Activated CD4-positive, alpha-beta memory T cell treated with anti-CD3 and anti-CD28 coated beads, Interleukin-2, amount 10 ng/mL, durations not matched to agents 7 days and 5 days (primary cell): Measurements from ENCODE around the gene NFKBIB. TPM values are rescaled to one million over a fixed set of nuclear protein-coding genes. Genes with fewer than 3 reads are reported as not detected.
"Not testable (repeated sequence)": the region's sequence is repeated elsewhere in the genome, so short reads cannot be mapped to it uniquely, and the experiment has no call there.

ENCODE experiments used
- CTCF ChIA-PET: fragments of 350-600 bp; sonication (Branson Sonifier 250); formaldehyde crosslinking; loops from one replicate; lab custom pipeline; 2021; ENCODE audit warnings: antibody characterized with exemption, inconsistent platforms; lab: Charles Lee
- POLR2A ChIA-PET: fragments of 350-600 bp; sonication (Branson Sonifier 250); formaldehyde crosslinking; loops from one replicate; lab custom pipeline; 2021; ENCODE audit warnings: antibody characterized with exemption; lab: Charles Lee
- DNase-seq: peaks from one replicate; pipeline ENCODE4 v3.0.0-alpha.2; 2020
- H3K27ac Mint-ChIP-seq: one replicate; pipeline ENCODE4 v1.8.0; 2021; ENCODE audit warnings: mild to moderate bottlenecking, mixed read lengths
- H3K27me3 Mint-ChIP-seq: one replicate; pipeline ENCODE4 v1.8.0; 2021; ENCODE audit warnings: mixed read lengths
- H3K36me3 Mint-ChIP-seq: one replicate; pipeline ENCODE4 v1.8.0; 2021; ENCODE audit warnings: low read depth, mixed read lengths
- H3K4me1 Mint-ChIP-seq: one replicate; pipeline ENCODE4 v1.8.0; 2021; ENCODE audit warnings: mixed read lengths
- H3K4me3 Mint-ChIP-seq: one replicate; pipeline ENCODE4 v1.8.0; 2021; ENCODE audit warnings: mild to moderate bottlenecking, mixed read lengths
- H3K9me3 Mint-ChIP-seq: one replicate; pipeline ENCODE4 v1.8.0; 2021; ENCODE audit warnings: mixed read lengths
- total RNA-seq, 2 experiments: library from RNA; stranded (reverse); gene quantifications; one replicate each; pipeline ENCODE4 v1.2.3, GENCODE V29; 2021

Gene NFKBIB
- total RNA-seq, 2 experiments from 2014 or later: 40.2 to 40.8 TPM

DNA sequence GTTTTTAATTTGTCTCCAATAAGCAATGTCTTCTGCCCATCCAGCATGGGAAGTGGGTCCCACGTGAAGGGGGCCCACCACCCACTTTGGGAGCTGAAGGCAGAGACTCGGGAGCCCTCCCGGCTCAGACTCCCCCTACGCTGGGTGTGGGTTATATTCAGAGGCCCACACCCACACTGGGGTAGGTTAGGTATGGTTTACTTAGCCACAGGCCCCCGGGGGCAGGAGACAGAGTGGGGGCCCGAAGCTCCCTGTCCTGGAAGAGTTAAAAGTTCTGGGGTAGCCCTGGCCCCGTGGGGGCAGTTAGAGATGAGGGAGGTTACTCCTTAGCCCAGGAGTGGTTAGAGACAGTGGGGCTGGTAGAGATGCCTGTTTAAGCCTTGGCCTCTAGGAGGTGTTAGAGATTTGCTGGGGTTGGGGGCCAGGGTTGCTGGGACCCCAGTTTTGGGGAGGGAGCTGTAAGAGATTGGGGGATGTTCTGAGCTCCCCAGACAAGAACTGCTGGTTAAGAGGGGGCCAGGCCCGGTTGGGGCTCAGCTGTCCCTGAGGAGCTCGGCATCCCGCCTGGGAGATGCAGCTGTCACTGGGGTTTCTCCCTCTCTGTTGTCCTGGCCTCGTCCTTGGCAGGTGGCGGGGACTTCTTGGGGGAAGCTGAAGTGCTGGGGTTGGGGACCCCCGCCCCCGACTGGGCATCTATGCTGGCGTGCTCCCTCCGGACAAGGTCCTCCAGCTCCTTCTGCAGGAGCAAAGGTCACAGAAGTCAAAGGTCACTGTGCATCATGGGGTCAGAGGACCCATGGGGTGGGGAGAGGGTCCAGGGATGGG is 21.0 kb upstream of the NFKBIB start:
- peak overlapping the region; percentile 98 for H3K27ac Mint-ChIP-seq
- ChIA-PET POLR2A (interaction anchor here (0.6 to 5.7 kb wide), 21 partner anchors 8 to 484 kb away, joined by 3 to 46 read pairs (median 10); partner anchors contain the start of genes ACTN4, ECH1, EIF3K and HNRNPL), CTCF (interaction anchor here (0.6 to 6.0 kb wide), 11 partner anchors 8 to 664 kb away, joined by 3 to 53 read pairs (median 5); partner anchors contain the start of genes MRPS12, PSMD8 and SARS2)
- DNase-seq: no peak
- peaks cover 23% of the 10 kb centered on the region for H3K36me3 Mint-ChIP-seq
- peak overlapping the region; percentile 87 for H3K4me3 Mint-ChIP-seq
- H3K9me3 Mint-ChIP-seq: no peaks in the 10 kb centered on the region
- H3K4me1 Mint-ChIP-seq: peaks cover 38% of the 10 kb centered on the region
- H3K27me3 Mint-ChIP-seq: no peaks in the 10 kb centered on the region

DNA sequence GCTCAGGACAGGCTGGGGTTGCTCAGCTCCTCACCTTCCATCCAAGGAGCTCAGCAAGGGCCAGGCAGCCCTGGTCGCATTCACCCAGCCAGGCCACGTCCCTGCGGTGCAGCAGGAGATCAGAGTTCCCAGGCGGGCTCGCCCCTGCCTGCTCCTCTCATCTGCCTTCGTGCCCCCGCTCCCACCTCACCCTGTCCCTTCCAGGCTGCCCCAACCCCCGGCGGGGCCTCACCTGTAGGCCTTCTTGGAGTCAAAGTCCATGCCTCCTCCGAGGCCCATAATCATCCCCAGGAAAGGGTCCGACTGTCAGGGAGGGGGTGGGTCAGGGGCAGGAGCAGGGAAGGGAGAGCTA is 20.4 kb upstream of the NFKBIB start:
- peaks cover 23% of the 10 kb centered on the region for H3K36me3 Mint-ChIP-seq
- peaks cover 38% of the 10 kb centered on the region for H3K4me1 Mint-ChIP-seq
- no peak for DNase-seq
- no peaks in the 10 kb centered on the region for H3K27me3 Mint-ChIP-seq
- ChIA-PET CTCF (interaction anchor here (0.6 to 6.0 kb wide), 6 partner anchors 8 to 663 kb away, joined by 4 to 53 read pairs (median 10); partner anchors contain the start of genes MRPS12 and SARS2), POLR2A (interaction anchor here (0.9 to 5.7 kb wide), 13 partner anchors 8 to 261 kb away, joined by 4 to 46 read pairs (median 15); partner anchors contain the start of genes ECH1, EIF3K, HNRNPL and MAP4K1)
- H3K9me3 Mint-ChIP-seq: no peaks in the 10 kb centered on the region
- no peak overlapping the region for H3K4me3 Mint-ChIP-seq
- H3K27ac Mint-ChIP-seq: peak overlapping the region; percentile 98

DNA sequence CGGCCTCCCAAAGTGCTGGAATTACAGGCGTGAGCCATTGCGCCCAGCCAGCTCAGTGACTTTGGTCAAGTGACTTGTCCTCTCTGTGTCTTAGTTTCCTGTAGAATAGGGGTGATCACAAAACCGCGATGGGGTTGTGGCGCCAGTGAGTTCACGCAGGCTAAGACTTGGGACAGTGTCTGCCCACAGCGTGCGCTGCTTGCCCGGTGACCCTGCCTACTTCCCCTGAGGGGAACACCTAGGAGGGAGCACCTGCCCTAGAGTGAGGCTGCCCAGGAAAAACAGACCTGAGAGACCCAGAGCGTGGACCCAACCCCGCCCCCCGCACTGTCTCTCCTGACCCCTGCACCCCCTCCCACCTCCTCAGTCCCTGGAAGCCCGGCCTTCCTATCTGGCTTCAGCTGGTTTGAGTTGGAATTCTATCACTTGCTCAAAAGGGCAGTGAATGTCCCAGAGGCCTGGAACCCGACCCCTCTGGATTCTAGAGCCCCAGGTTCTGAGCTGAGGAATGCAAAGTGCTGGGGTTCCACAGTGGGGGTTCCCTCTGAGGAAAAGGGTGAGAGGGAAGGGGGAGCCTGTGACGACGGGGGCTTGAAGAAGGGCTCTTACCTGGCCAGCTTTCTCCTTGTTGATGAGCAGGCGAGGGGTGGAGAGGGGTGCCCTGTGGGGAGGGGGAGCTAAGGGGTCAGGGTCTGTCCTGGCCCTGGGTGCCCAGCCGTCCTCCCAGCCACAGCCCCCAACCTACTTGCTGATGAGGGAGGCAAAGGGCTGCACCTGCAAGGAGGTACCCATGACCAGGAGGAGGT is 19.5 kb upstream of the NFKBIB start:
- H3K36me3 Mint-ChIP-seq: peaks cover 23% of the 10 kb centered on the region
- H3K4me3 Mint-ChIP-seq: no peak overlapping the region
- no peaks in the 10 kb centered on the region for H3K27me3 Mint-ChIP-seq
- peak overlapping the region; percentile 65 for H3K27ac Mint-ChIP-seq
- ChIA-PET POLR2A (interaction anchor here (2.5 to 5.7 kb wide), 6 partner anchors 11 to 147 kb away, joined by 15 to 46 read pairs (median 28); partner anchors contain the start of genes HNRNPL, NFKBIB and SIRT2), CTCF (interaction anchor here (2.0 kb wide), 1 partner anchor 28 kb away, joined by 5 read pairs; no protein-coding TSS in a partner anchor)
- no peaks in the 10 kb centered on the region for H3K9me3 Mint-ChIP-seq
- H3K4me1 Mint-ChIP-seq: peaks cover 38% of the 10 kb centered on the region
- no peak for DNase-seq

DNA sequence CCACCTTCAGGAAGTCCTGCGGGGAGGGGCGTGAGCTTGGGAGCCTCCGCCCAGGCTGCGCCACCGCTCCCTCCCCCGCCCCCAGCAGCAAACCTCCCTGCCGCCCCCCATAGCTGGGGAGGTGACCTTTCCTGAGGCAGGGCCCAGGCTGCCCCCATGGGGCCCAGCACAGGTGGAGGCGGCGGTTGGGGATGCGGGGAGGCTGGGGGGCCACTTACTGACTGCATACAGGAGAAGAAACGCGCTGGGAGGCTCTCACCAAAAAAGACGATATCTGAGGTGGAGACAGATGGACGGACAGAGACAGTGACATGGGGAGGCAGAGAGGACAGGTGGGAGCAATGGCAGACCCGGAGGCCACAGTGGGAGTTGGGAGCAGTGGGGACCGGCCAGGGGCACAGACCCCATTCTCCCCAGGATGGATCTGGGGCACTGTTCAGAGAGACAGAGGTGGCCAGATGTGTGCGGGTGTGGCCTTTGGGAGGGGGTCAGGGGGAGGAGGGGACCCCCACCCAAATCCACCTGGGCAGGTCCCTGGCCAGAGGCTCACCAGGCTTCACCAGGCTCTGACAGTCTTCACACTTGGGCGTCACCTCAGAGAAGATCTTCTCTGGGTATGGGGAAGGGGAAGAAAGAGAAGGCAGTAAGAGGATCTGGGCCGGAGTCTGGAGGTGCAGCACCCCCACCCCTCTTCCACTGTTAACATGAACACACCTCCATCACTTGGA is 18.7 kb upstream of the NFKBIB start:
- ChIA-PET CTCF (no interaction called here), POLR2A (interaction anchor here (5.7 kb wide), 1 partner anchor 32 kb away, joined by 46 read pairs; the partner anchor contains the start of gene HNRNPL)
- peak overlapping the region; percentile 14 for H3K27ac Mint-ChIP-seq

DNA sequence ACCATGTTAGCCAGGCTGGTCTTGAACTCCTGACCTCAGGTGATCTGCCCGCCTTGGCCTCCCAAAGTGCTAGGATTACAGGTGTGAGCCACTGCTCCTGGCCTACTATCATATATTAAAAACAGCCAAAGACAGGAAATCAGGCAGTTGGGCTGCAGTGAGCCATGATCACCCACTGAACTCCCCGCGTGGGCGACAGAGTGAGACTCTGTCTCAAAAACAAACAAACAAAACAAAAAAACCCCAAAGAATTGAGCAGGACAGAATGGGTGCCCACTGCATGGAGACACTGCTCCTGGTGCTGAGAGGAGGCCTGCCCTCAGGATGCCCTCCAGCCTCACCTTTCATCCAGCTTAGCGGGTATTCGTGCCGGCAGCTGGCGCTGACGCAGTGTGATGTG is 16.5 kb upstream of the NFKBIB start:
- no peak overlapping the region for H3K4me3 Mint-ChIP-seq
- H3K4me1 Mint-ChIP-seq: peaks cover 16% of the 10 kb centered on the region
- ChIA-PET POLR2A (interaction anchor here (1.7 kb wide), 1 partner anchor 13 kb away, joined by 4 read pairs; no protein-coding TSS in a partner anchor), CTCF (no interaction called here)
- H3K36me3 Mint-ChIP-seq: peaks cover 12% of the 10 kb centered on the region
- H3K9me3 Mint-ChIP-seq: no peaks in the 10 kb centered on the region
- no peaks in the 10 kb centered on the region for H3K27me3 Mint-ChIP-seq
- H3K27ac Mint-ChIP-seq: no peak overlapping the region
- no peak for DNase-seq

More for the DNA sequence above, 18.7 kb upstream of the NFKBIB start:
- DNase-seq: no peak
- peaks cover 19% of the 10 kb centered on the region for H3K36me3 Mint-ChIP-seq
- no peaks in the 10 kb centered on the region for H3K9me3 Mint-ChIP-seq
- no peak overlapping the region for H3K4me3 Mint-ChIP-seq
- H3K4me1 Mint-ChIP-seq: peaks cover 35% of the 10 kb centered on the region
- H3K27me3 Mint-ChIP-seq: no peaks in the 10 kb centered on the region

DNA sequence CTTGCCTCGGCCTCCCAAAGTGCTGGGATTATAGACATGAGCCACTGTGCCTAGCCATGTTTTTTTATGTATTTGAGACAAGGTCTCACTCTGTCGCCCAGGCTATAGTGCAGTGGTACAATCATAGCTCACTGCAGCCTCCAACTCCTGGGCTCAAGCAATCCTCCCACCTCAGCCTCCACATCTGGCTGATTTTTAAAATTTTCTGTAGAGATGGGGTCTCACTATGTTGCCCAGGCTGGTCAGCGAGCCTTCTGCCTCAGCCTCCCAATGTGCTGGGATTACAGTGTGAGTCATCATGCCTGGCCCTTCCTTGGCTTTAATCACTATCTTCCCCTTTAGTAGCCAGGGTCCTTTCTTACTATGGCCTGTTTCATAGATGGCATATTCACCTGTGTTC is 15.1 kb upstream of the NFKBIB start:
- peaks cover 15% of the 10 kb centered on the region for H3K36me3 Mint-ChIP-seq
- H3K4me3 Mint-ChIP-seq, CTCF ChIA-PET, H3K9me3 Mint-ChIP-seq, H3K27me3 Mint-ChIP-seq, H3K27ac Mint-ChIP-seq, DNase-seq, POLR2A ChIA-PET, H3K4me1 Mint-ChIP-seq: not testable (repeated sequence)

DNA sequence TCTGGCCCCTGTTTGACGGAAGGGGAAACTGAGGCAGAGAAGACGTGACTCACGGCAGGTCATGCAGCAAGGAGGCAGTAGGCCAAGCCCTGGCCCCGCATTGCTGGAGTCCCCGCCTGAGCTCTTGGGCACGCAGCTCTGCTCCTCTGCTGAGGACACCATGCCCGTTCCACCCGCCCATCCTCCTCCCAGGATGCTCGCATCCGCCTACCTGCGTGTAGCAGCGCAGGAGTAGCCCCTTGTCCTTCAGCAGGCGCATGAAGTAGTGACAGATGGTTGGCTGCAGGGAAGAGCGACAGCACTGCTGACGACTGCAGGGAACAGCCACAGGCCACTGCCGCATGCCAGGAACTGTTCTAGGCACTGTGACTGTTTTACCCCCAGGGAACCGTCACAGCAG is 10.9 kb upstream of the NFKBIB start:
- Mint-ChIP-seq H3K27ac (no peak overlapping the region), H3K36me3 (peaks cover 6% of the 10 kb centered on the region), H3K9me3 (no peaks in the 10 kb centered on the region), H3K4me1 (peaks cover 3% of the 10 kb centered on the region), H3K27me3 (no peaks in the 10 kb centered on the region), H3K4me3 (no peak overlapping the region)
- POLR2A ChIA-PET: interaction anchor here (1.3 to 2.3 kb wide), 3 partner anchors 8 to 42 kb away, joined by 4 to 10 read pairs (median 8); partner anchors contain the start of gene RINL
- DNase-seq: no peak
- CTCF ChIA-PET: interaction anchor here (1.0 to 3.6 kb wide), 2 partner anchors 10 to 41 kb away, joined by 4 to 20 read pairs; partner anchors contain the start of genes MRPS12 and SARS2

DNA sequence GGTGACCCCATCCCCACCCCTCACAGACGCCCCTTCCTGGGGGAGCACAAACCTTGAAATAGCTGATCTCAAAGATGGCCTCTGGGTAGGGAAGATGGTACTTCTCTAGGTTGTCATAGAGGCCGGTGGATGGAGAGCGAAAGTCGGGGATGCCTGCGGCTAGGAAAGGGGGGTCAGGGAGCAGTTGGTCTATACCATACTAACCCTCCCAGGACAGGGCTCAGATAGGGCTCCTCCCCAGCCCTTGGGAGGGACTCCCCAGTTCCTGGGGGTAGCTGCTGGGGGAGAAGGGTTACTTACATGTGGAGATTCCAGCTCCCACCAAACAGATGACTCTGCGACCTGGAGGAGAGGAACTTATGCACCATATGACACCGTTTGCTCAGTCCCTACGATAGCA is 10.0 kb upstream of the NFKBIB start:
- DNase-seq: no peak
- no peaks in the 10 kb centered on the region for H3K9me3 Mint-ChIP-seq
- no peak overlapping the region for H3K4me3 Mint-ChIP-seq
- H3K4me1 Mint-ChIP-seq: peaks cover 3% of the 10 kb centered on the region
- POLR2A ChIA-PET: interaction anchor here (1.7 kb wide), 1 partner anchor 12 kb away, joined by 10 read pairs; the partner anchor contains the start of gene RINL
- H3K27ac Mint-ChIP-seq: no peak overlapping the region
- H3K27me3 Mint-ChIP-seq: no peaks in the 10 kb centered on the region
- CTCF ChIA-PET: interaction anchor here (1.0 to 3.6 kb wide), 2 partner anchors 11 to 40 kb away, joined by 4 to 20 read pairs; partner anchors contain the start of genes MRPS12 and SARS2
- H3K36me3 Mint-ChIP-seq: peaks cover 6% of the 10 kb centered on the region

DNA sequence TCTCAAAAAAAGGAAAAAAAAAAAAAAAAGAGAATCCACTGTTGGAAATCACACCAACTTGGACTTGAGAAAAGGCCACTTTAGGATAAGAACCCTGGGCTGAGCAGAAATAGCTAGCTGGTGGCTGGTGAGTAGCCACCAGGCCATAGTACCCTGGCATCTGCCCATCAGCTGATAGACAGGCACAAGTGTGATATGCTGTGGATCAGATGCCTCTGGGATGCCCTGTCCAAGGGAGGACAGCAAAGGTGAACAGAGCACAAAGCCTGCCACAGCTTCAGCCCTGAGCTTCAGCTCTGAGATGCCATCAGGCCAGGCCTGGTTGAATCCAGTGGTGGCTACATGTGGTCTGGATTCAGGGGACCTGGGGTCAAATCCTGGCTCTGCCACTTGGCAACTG is 9.1 kb upstream of the NFKBIB start:
- Mint-ChIP-seq H3K36me3 (peaks cover 6% of the 10 kb centered on the region), H3K27me3 (no peaks in the 10 kb centered on the region), H3K9me3 (no peaks in the 10 kb centered on the region), H3K4me1 (peaks cover 3% of the 10 kb centered on the region), H3K27ac (no peak overlapping the region), H3K4me3 (no peak overlapping the region)
- ChIA-PET CTCF (no interaction called here), POLR2A (interaction anchor here (0.8 kb wide), 1 partner anchor 13 kb away, joined by 4 read pairs; the partner anchor contains the start of gene RINL)
- DNase-seq: no peak

DNA sequence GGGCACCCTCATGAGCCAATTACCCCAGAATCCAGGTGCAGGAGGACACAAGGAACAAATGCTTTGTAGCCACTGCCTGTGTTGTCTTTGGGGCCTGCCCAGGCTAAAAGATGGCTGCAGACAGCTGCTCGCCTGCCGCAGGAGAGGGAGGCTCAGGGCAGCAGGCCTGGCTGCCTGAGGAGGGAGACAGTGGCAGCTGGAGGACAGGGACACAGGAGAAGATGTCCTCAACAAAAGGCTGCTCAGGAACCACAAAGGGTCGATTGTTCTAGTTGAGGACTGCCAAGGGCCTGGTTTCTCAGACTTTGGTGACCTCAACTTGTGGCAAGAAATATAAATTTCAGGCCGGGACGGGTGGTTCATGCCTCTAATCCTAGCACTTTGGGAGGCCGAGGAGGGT is 8.0 kb upstream of the NFKBIB start:
- H3K36me3 Mint-ChIP-seq: peaks cover 6% of the 10 kb centered on the region
- H3K4me1 Mint-ChIP-seq: peaks cover 3% of the 10 kb centered on the region
- H3K9me3 Mint-ChIP-seq: no peaks in the 10 kb centered on the region
- no peak for DNase-seq
- H3K27ac Mint-ChIP-seq: no peak overlapping the region
- POLR2A ChIA-PET: no interaction called here
- H3K27me3 Mint-ChIP-seq: no peaks in the 10 kb centered on the region
- H3K4me3 Mint-ChIP-seq: no peak overlapping the region
- CTCF ChIA-PET: no interaction called here

DNA sequence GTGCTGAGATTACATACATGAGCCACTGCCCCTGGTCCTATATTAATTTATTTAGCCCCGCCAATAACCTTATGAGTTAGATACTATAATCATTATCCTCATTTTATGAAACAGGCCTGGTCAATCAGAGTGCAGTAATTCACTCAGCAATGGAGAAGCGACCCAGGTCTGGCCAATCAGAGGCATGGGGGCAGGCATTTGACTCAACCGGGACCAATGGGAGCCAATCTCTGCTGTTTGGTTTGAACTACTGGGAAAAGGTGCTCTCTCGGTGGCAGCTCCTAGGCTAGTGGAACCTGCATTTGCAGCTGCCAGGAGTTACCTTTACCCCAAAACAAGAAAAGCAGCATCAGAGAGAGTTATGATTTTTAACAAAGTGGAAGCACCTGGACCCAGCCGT is 6.9 kb upstream of the NFKBIB start:
- Mint-ChIP-seq H3K4me3 (no peak overlapping the region), H3K27ac (no peak overlapping the region), H3K9me3 (no peaks in the 10 kb centered on the region), H3K4me1 (peaks cover 10% of the 10 kb centered on the region), H3K27me3 (no peaks in the 10 kb centered on the region), H3K36me3 (peaks cover 6% of the 10 kb centered on the region)
- no peak for DNase-seq
- ChIA-PET POLR2A (no interaction called here), CTCF (interaction anchor here (1.0 kb wide), 1 partner anchor 275 kb away, joined by 4 read pairs; no protein-coding TSS in a partner anchor)

DNA sequence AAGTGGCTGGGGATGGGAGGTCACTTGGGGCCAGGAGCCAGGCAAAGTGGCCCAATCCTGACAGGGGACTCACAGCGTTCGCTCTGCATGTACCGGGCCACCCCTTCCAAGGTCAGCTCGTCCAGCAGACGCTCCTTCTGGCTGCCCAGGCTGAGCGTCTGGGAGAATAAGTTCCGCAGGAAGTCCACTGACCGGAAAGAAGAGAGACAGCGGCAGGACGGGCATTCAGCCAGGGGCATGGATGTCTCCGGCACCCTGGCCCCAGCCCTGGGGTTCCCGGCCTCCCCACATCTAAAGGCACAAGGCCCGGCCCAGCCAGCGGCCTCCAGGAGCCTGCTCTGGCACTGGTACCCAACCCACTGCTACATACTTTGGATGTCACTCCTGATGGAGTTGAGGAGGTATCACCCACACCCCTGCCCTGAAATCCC is 6.4 kb upstream of the NFKBIB start:
- no peaks in the 10 kb centered on the region for H3K27me3 Mint-ChIP-seq
- H3K4me3 Mint-ChIP-seq: no peak overlapping the region
- no peak overlapping the region for H3K27ac Mint-ChIP-seq
- POLR2A ChIA-PET: no interaction called here
- peaks cover 6% of the 10 kb centered on the region for H3K36me3 Mint-ChIP-seq
- no peak for DNase-seq
- H3K9me3 Mint-ChIP-seq: no peaks in the 10 kb centered on the region
- CTCF ChIA-PET: interaction anchor here (1.0 to 1.1 kb wide), 2 partner anchors 24 to 275 kb away, joined by 3 to 4 read pairs; no protein-coding TSS in a partner anchor
- peaks cover 15% of the 10 kb centered on the region for H3K4me1 Mint-ChIP-seq
